ENCODE results near the gene RIIAD1.
"Not testable (repeated sequence)": the region's sequence is repeated elsewhere in the genome, so short reads cannot be mapped to it uniquely, and the experiment has no call there.

Gene RIIAD1

GRCh38 chr1:151711044-151711800 lies 10.1 kb upstream of the RIIAD1 start:
- no peak for FAIRE-seq

- no peak for FAIRE-seq
Observed at GRCh38 chr1:151711951-151712350, 9.4 kb upstream of the RIIAD1 start.

GRCh38 chr1:151713044-151713443 lies 8.3 kb upstream of the RIIAD1 start:
- peak; percentile 76 for FAIRE-seq

- FAIRE-seq = no peak
Observed at GRCh38 chr1:151713874-151714273, 7.4 kb upstream of the RIIAD1 start.

GRCh38 chr1:151714820-151715725 lies 6.2 kb upstream of the RIIAD1 start:
- FAIRE-seq = no peak

- no peak for FAIRE-seq
Observed at GRCh38 chr1:151715726-151716404, 5.5 kb upstream of the RIIAD1 start.

GRCh38 chr1:151716405-151716762 lies 4.9 kb upstream of the RIIAD1 start:
- FAIRE-seq = no peak

GRCh38 chr1:151716771-151717631 lies 4.3 kb upstream of the RIIAD1 start, which contains the start of gene CELF3:
Gene CELF3, minus strand, starts transcription at chr1:151716803. Its CDS starts 783 bp downstream, at chr1:151716020.
- peak; percentile 68 for FAIRE-seq

- no peak for FAIRE-seq
Observed at GRCh38 chr1:151718011-151718431, 3.3 kb upstream of the RIIAD1 start.

GRCh38 chr1:151718666-151719065 lies 2.7 kb upstream of the RIIAD1 start:
- no peak for FAIRE-seq

- FAIRE-seq = peak; percentile 55
Observed at GRCh38 chr1:151720125-151720524, 1.2 kb upstream of the RIIAD1 start.

GRCh38 chr1:151720554-151720953 lies 768 bp upstream of the RIIAD1 start:
- FAIRE-seq = peak; percentile 75

GRCh38 chr1:151721788-151722510 lies 627 bp downstream of the RIIAD1 start:
- FAIRE-seq = no peak

- FAIRE-seq = no peak
Observed at GRCh38 chr1:151723726-151724370, 2.5 kb downstream of the RIIAD1 start.

GRCh38 chr1:151728151-151729054 lies 7.1 kb downstream of the RIIAD1 start:
- no peak for FAIRE-seq

- peak; percentile 70 for FAIRE-seq
Observed at GRCh38 chr1:151729157-151729965, 8.0 kb downstream of the RIIAD1 start.

- no peak for FAIRE-seq
Observed at GRCh38 chr1:151729966-151730291, 8.6 kb downstream of the RIIAD1 start.

GRCh38 chr1:151733126-151733525 lies 11.8 kb downstream of the RIIAD1 start:
- FAIRE-seq = no peak

- FAIRE-seq = not testable (repeated sequence)
Observed at GRCh38 chr1:151733995-151734394, 12.7 kb downstream of the RIIAD1 start.

All from islet of Langerhans (tissue), 1 donor.